Right atrium auricular region (tissue), 2 donors: ENCODE results near the gene ARMC8. TPM values are rescaled to one million over a fixed set of nuclear protein-coding genes. Genes with fewer than 3 reads are reported as not detected.

Source experiments
- DNase-seq: peaks from one replicate; pipeline ENCODE4 v3.0.0-alpha.2; 2019; ENCODE audit warnings: low spot score
- H3K27ac ChIP-seq, 2 donors: fragments of 200-600 bp; sonication (generic); 1 replicate in 1 of 2; 2 replicates in 1 of 2; pipeline ENCODE4 v1.5.1; 2016 to 2019
- H3K27me3 ChIP-seq, 2 donors: fragments of 200-600 bp; sonication (generic); one replicate each; pipeline versions ENCODE4 v1.5.1 to v1.6.0; 2017 to 2019
- H3K36me3 ChIP-seq: fragments of 200-600 bp; sonication (generic); one replicate; pipeline ENCODE4 v1.5.1; 2016
- H3K4me1 ChIP-seq, 2 donors: fragments of 200-600 bp; sonication (generic); one replicate each; pipeline versions ENCODE4 v1.5.1 to v1.6.0; 2017 to 2019
- H3K4me3 ChIP-seq, 2 donors: fragments of 200-600 bp; sonication (generic); 1 replicate in 1 of 2; 2 replicates in 1 of 2; pipeline ENCODE4 v1.5.1; 2017 to 2019; ENCODE audit warnings: mild to moderate bottlenecking in 1 of 2, moderate library complexity in 1 of 2
- H3K9me3 ChIP-seq, 2 donors: fragments of 200-600 bp; sonication (generic); one replicate each; pipeline ENCODE4 v1.5.1; 2019
- CTCF ChIP-seq, 2 donors: fragments of 200-600 bp; sonication (generic); IDR thresholded peaks; one replicate each; pipeline ENCODE4 v1.5.1; 2019; ENCODE audit warnings: antibody characterized with exemption in 2 of 2
- total RNA-seq, 2 donors: library from RNA; depleted of rRNA; stranded (reverse); fragments of >200 nt; gene quantifications; one replicate each; pipeline ENCODE4 v1.1.0, GENCODE V29; 2016

ARMC8 gene
- total RNA-seq, 2 donors from 2014 or later, result 28.6 to 33.8 TPM

- Histone ChIP-seq H3K4me3 (no peak overlapping the region), H3K27me3 (no peaks in the 10 kb centered on the region), H3K27ac (no peak overlapping the region), H3K9me3 (peaks cover 0 to 3% of the 10 kb centered on the region in 2 donors), H3K4me1 (no peaks in the 10 kb centered on the region), H3K36me3 (no peaks in the 10 kb centered on the region)
- no peak for TF ChIP-seq CTCF (IDR thresholded peaks at IDR 0.05)
- DNase-seq, result no peak
Measured at GRCh38 chr3:138154534-138154933, 32.6 kb upstream of the ARMC8 start.

GRCh38 chr3:138157743-138158142 lies 29.4 kb upstream of the ARMC8 start:
- Histone ChIP-seq H3K9me3 (peaks cover 0 to 3% of the 10 kb centered on the region in 2 donors), H3K27me3 (no peaks in the 10 kb centered on the region), H3K4me3 (no peak overlapping the region), H3K4me1 (no peaks in the 10 kb centered on the region), H3K27ac (no peak overlapping the region), H3K36me3 (peaks cover 21% of the 10 kb centered on the region)
- no peak for TF ChIP-seq CTCF (IDR thresholded peaks at IDR 0.05)
- no peak for DNase-seq

- no peaks in the 10 kb centered on the region for H3K4me1 ChIP-seq
- no peaks in the 10 kb centered on the region for H3K9me3 ChIP-seq
- no peaks in the 10 kb centered on the region for H3K27me3 ChIP-seq
- no peak for DNase-seq
- TF ChIP-seq CTCF (IDR thresholded peaks at IDR 0.05), result no peak
- H3K4me3 ChIP-seq, result no peak overlapping the region
- peaks cover 72% of the 10 kb centered on the region for H3K36me3 ChIP-seq
- H3K27ac ChIP-seq, result no peak overlapping the region
Measured at GRCh38 chr3:138165061-138165460, 22.0 kb upstream of the ARMC8 start.

GRCh38 chr3:138172625-138173024 lies 14.5 kb upstream of the ARMC8 start:
- H3K4me1 ChIP-seq, result peaks cover 0 to 23% of the 10 kb centered on the region in 2 donors
- H3K27ac ChIP-seq, result no peak overlapping the region
- no peak overlapping the region for H3K4me3 ChIP-seq
- no peaks in the 10 kb centered on the region for H3K9me3 ChIP-seq
- no peak for DNase-seq
- peaks cover 39% of the 10 kb centered on the region for H3K36me3 ChIP-seq
- H3K27me3 ChIP-seq, result no peaks in the 10 kb centered on the region
- no peak for TF ChIP-seq CTCF (IDR thresholded peaks at IDR 0.05)

GRCh38 chr3:138173769-138174420 lies 13.2 kb upstream of the ARMC8 start:
- H3K4me1 ChIP-seq, result peaks cover 0 to 23% of the 10 kb centered on the region in 2 donors
- TF ChIP-seq CTCF (IDR thresholded peaks at IDR 0.05), result no peak

More at GRCh38 chr3:138173769-138174420, 13.2 kb upstream of the ARMC8 start:
- Histone ChIP-seq H3K27me3 (no peaks in the 10 kb centered on the region), H3K9me3 (no peaks in the 10 kb centered on the region), H3K27ac (peak overlapping the region; percentile 77 to 80), H3K4me3 (peak overlapping the region; percentile 74 to 90), H3K36me3 (peaks cover 27% of the 10 kb centered on the region)
- no peak for DNase-seq
